GM18505 (cell line): ENCODE data around the gene CAB39.

Experiments
- ATAC-seq: cut with Tn5 transposase; IDR thresholded peaks from one replicate; pipeline ENCODE4 v1.9.1; 2021; ENCODE audit not compliant: unreplicated experiment
- POLR2A ChIP-seq: IDR thresholded peaks from 4 replicates; pipeline ENCODE4 v1.6.1; 2011; ENCODE audit warnings: borderline replicate concordance; ENCODE audit not compliant: insufficient read depth, insufficient read length; ENCODE audit errors: extremely low read depth

The CAB39 gene

GRCh38 chr2:230734247-230735175 is 21.9 kb downstream of the CAB39 start:
- ATAC-seq = no peak
- no peak for TF ChIP-seq POLR2A

GRCh38 chr2:230735884-230736283 is 23.2 kb downstream of the CAB39 start:
- no peak for TF ChIP-seq POLR2A
- no peak for ATAC-seq

GRCh38 chr2:230737300-230737699 is 24.7 kb downstream of the CAB39 start:
- no peak for ATAC-seq

GRCh38 chr2:230737791-230738226 is 25.2 kb downstream of the CAB39 start:
- ATAC-seq = no peak
- TF ChIP-seq POLR2A = no peak

More at GRCh38 chr2:230737300-230737699, 24.7 kb downstream of the CAB39 start:
- TF ChIP-seq POLR2A = no peak

- no peak for TF ChIP-seq POLR2A
- no peak for ATAC-seq
Observed at GRCh38 chr2:230738391-230738811, 25.8 kb downstream of the CAB39 start.

GRCh38 chr2:230738924-230739323 is 26.3 kb downstream of the CAB39 start:
- no peak for TF ChIP-seq POLR2A
- no peak for ATAC-seq

GRCh38 chr2:230739961-230740360 is 27.3 kb downstream of the CAB39 start:
- TF ChIP-seq POLR2A = no peak
- ATAC-seq = no peak

GRCh38 chr2:230742781-230743180 is 30.1 kb downstream of the CAB39 start:
- TF ChIP-seq POLR2A = no peak
- no peak for ATAC-seq

- ATAC-seq = no peak
- TF ChIP-seq POLR2A = no peak
Observed at GRCh38 chr2:230746213-230746612, 33.6 kb downstream of the CAB39 start.

- ATAC-seq = no peak
- TF ChIP-seq POLR2A = no peak
Observed at GRCh38 chr2:230748087-230748486, 35.4 kb downstream of the CAB39 start.

GRCh38 chr2:230749111-230749510 is 36.5 kb downstream of the CAB39 start:
- TF ChIP-seq POLR2A = no peak
- no peak for ATAC-seq

- ATAC-seq = no peak
- no peak for TF ChIP-seq POLR2A
Observed at GRCh38 chr2:230751062-230751461, 38.4 kb downstream of the CAB39 start.

- no peak for ATAC-seq
- TF ChIP-seq POLR2A = no peak
Observed at GRCh38 chr2:230754200-230754599, 41.6 kb downstream of the CAB39 start.

- no peak for ATAC-seq
- no peak for TF ChIP-seq POLR2A
Observed at GRCh38 chr2:230757476-230757875, 44.8 kb downstream of the CAB39 start.
